NCI-H1048 (cell line): ENCODE measurements around the gene AK6.
"Not testable (repeated sequence)": the region's sequence is repeated elsewhere in the genome, so short reads cannot be mapped to it uniquely, and the experiment has no call there.

Experiments
- DNase-seq: peaks from one replicate; lab custom pipeline; 2025; lab: John Stamatoyannopoulos, UW

AK6 gene

GRCh38 chr5:69335341-69335935 lies 33.9 kb downstream of the AK6 start:
- DNase-seq, result no peak

GRCh38 chr5:69334793-69335268 lies 34.5 kb downstream of the AK6 start:
- DNase-seq, result peak; percentile 31

- not testable (repeated sequence) for DNase-seq
These were observed 35.5 kb downstream of the AK6 start for GRCh38 chr5:69333668-69334315.

- no peak for DNase-seq
These were observed 37.5 kb downstream of the AK6 start for GRCh38 chr5:69331528-69332445.

GRCh38 chr5:69329905-69330489 lies 39.3 kb downstream of the AK6 start:
- DNase-seq, result no peak

- no peak for DNase-seq
These were observed 43.0 kb downstream of the AK6 start for GRCh38 chr5:69326365-69326764.

GRCh38 chr5:69317391-69317790 lies 51.9 kb downstream of the AK6 start:
- DNase-seq, result no peak

- no peak for DNase-seq
These were observed 53.3 kb downstream of the AK6 start for GRCh38 chr5:69315972-69316371.

- no peak for DNase-seq
These were observed 55.9 kb downstream of the AK6 start for GRCh38 chr5:69313428-69313827.

- no peak for DNase-seq
These were observed 56.7 kb downstream of the AK6 start for GRCh38 chr5:69312459-69313160.

- DNase-seq, result no peak
These were observed 59.9 kb downstream of the AK6 start for GRCh38 chr5:69309380-69309779.

GRCh38 chr5:69308046-69308553 lies 61.2 kb downstream of the AK6 start:
- no peak for DNase-seq

GRCh38 chr5:69305512-69305911 lies 63.8 kb downstream of the AK6 start:
- DNase-seq, result no peak
